Keratinocyte (primary cell): ENCODE results near the gene DISC1. TPM values are rescaled to one million over a fixed set of nuclear protein-coding genes. Genes with fewer than 3 reads are reported as not detected.

Experiments
- DNase-seq: peaks from one replicate; pipeline ENCODE4 v3.0.0-alpha.2; 2011; ENCODE audit warnings: low read depth, missing footprints, low spot score
- FAIRE-seq: peaks from 2 replicates; lab custom pipeline; 2011; peaks lifted over from hg19 to GRCh38; lab: Jason Lieb, UNC
- H2AFZ ChIP-seq: 2 replicates; pipeline ENCODE4 v1.6.0; 2012; ENCODE audit warnings: low read length, control low read depth, inconsistent platforms; ENCODE audit not compliant: control insufficient read depth
- H3K27ac ChIP-seq: 2 replicates; pipeline ENCODE4 v1.5.1; 2011; ENCODE audit warnings: low read length; ENCODE audit not compliant: control insufficient read depth, insufficient read depth
- H3K27me3 ChIP-seq: 3 replicates; pipeline ENCODE4 v1.6.0; 2011; ENCODE audit warnings: low read length; ENCODE audit not compliant: control insufficient read depth, insufficient read depth; ENCODE audit errors: extremely low read depth
- H3K36me3 ChIP-seq, 2 experiments: 2 replicates in 1 of 2; 3 replicates in 1 of 2; pipeline ENCODE4 v1.5.1; 2011; ENCODE audit warnings: low read length in 2 of 2, mild to moderate bottlenecking in 1 of 2; ENCODE audit not compliant: control insufficient read depth in 2 of 2, insufficient read depth in 2 of 2; ENCODE audit errors: extremely low read depth in 1 of 2
- H3K4me1 ChIP-seq: 3 replicates; pipeline ENCODE4 v1.5.1; 2011; ENCODE audit warnings: low read length; ENCODE audit not compliant: control insufficient read depth, insufficient read depth; ENCODE audit errors: extremely low read depth
- H3K4me2 ChIP-seq: 3 replicates; pipeline ENCODE4 v1.6.0; 2011; ENCODE audit warnings: low read depth, low read length; ENCODE audit not compliant: control insufficient read depth, insufficient read depth; ENCODE audit errors: extremely low read depth
- H3K4me3 ChIP-seq, 3 experiments: fragments of 200-600 bp in 1 of 3; sonication (generic) in 1 of 3; 2 replicates in 2 of 3; 3 replicates in 1 of 3; pipeline ENCODE4 v1.5.1; 2011 to 2016; ENCODE audit warnings: low read length in 3 of 3, mild to moderate bottlenecking in 3 of 3, control low read depth in 2 of 3, inconsistent platforms in 1 of 3, low read depth in 1 of 3, mixed read lengths in 1 of 3, mixed run types in 1 of 3, moderate library complexity in 1 of 3; ENCODE audit not compliant: control insufficient read depth in 2 of 3, insufficient read depth in 2 of 3; ENCODE audit errors: extremely low read depth in 1 of 3
- H3K79me2 ChIP-seq: 2 replicates; pipeline ENCODE4 v1.6.0; 2012; ENCODE audit warnings: low read length; ENCODE audit not compliant: control insufficient read depth, insufficient read depth
- H3K9ac ChIP-seq: 3 replicates; pipeline ENCODE4 v1.6.0; 2011; ENCODE audit warnings: low read length; ENCODE audit not compliant: control insufficient read depth, insufficient read depth; ENCODE audit errors: extremely low read depth
- H3K9me1 ChIP-seq: 3 replicates; pipeline ENCODE4 v1.6.0; 2011; ENCODE audit warnings: low read length; ENCODE audit not compliant: control insufficient read depth, insufficient read depth; ENCODE audit errors: extremely low read depth
- H3K9me3 ChIP-seq: 2 replicates; pipeline ENCODE4 v1.5.1; 2012; ENCODE audit warnings: low read depth, low read length; ENCODE audit not compliant: control insufficient read depth
- H4K20me1 ChIP-seq: 3 replicates; pipeline ENCODE4 v1.6.0; 2011; ENCODE audit warnings: low read length; ENCODE audit not compliant: control insufficient read depth, insufficient read depth; ENCODE audit errors: extremely low read depth
- EZH2 ChIP-seq: IDR thresholded peaks from one replicate; pipeline ENCODE4 v1.6.1; 2012; ENCODE audit warnings: inconsistent platforms, mild to moderate bottlenecking, low read length, moderate library complexity
- dilution Hi-C: fragments of 300-500 bp; cut with MboI; formaldehyde crosslinking; loops from one replicate; pipeline ENCODE4 v1.7.0; 2020; ENCODE audit warnings: low sequenced_read_pairs; ENCODE audit not compliant: extremely low pct_ligation_motif_present
- polyA plus RNA-seq, 5 experiments: library from polyadenylated mRNA; depleted of rRNA in 3 of 5; stranded (reverse) in 3 of 5; stranded (forward) in 1 of 5; unstranded in 1 of 5; fragments of >200 nt; gene quantifications; 1 replicate in 1 of 5; 2 replicates in 3 of 5; 3 replicates in 1 of 5; pipeline versions ENCODE4 v1.2.1 to v1.2.3, GENCODE V29; 2011 to 2012; ENCODE audit warnings: missing spikeins in 2 of 5, low read depth in 1 of 5, low replicate concordance in 1 of 5
- TF ChIP-seq, protein P1 (sequence below), 3 experiments: IDR thresholded peaks in 1 of 3; conservative IDR thresholded peaks in 1 of 3; optimal IDR thresholded peaks in 1 of 3; 2 replicates in 2 of 3; 3 replicates in 1 of 3; pipeline versions ENCODE3 to v1.5.1; 2011; ENCODE audit warnings: low read length in 3 of 3, mild to moderate bottlenecking in 3 of 3, moderate library complexity in 2 of 3, control low read depth in 1 of 3, inconsistent platforms in 1 of 3; ENCODE audit not compliant: insufficient read depth in 2 of 3; ENCODE audit errors: extremely low read depth in 1 of 3

The DISC1 gene
- polyA plus RNA-seq, 1 donor (not counting 4 experiments of a cell fraction or from before 2014, with no cell fraction given): 0.47 TPM

DNA sequence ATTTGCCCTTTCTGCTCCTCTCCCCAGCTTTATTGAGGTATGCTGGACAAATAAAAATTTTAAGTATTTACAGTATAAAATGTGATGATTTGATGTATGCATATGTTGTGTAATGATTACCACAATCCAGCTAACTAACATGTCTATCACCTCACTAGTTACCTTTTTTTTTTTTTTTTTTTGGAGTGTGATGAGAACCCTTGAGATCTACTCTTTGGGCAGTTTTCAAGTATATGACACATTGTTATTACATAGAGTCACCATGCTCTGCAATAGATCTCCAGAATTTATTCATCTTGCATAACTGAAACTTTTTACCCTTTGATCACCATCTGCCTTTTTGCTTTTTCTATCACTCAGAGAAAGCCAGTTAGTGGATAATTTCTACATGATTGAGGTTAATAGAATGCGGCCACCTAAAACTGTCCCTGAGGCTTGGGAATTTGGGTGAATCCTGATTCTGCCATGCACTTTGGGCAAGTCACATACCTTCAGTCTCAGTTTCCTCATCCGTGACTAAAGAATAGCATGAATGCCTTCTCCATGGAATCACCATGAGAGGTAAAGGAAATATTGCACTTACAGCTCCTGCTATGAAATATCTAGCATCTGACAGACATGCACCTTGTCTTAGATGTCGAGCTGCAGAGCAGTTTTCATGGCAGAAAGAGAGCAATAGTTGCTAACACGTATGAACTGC, 295.2 kb downstream of the DISC1 start:
- H2AFZ ChIP-seq: no peak overlapping the region
- no peak overlapping the region for H3K4me3 ChIP-seq
- H3K27me3 ChIP-seq: no peaks in the 10 kb centered on the region
- H3K9ac ChIP-seq: no peak overlapping the region
- no peaks in the 10 kb centered on the region for H3K9me3 ChIP-seq
- H4K20me1 ChIP-seq: no peaks in the 10 kb centered on the region
- H3K79me2 ChIP-seq: no peaks in the 10 kb centered on the region
- no peaks in the 10 kb centered on the region for H3K9me1 ChIP-seq
- DNase-seq (no peak), FAIRE-seq (no peak)
- no peak overlapping the region for H3K4me2 ChIP-seq
- TF ChIP-seq EZH2: no peak
- TF ChIP-seq, protein P1, sequence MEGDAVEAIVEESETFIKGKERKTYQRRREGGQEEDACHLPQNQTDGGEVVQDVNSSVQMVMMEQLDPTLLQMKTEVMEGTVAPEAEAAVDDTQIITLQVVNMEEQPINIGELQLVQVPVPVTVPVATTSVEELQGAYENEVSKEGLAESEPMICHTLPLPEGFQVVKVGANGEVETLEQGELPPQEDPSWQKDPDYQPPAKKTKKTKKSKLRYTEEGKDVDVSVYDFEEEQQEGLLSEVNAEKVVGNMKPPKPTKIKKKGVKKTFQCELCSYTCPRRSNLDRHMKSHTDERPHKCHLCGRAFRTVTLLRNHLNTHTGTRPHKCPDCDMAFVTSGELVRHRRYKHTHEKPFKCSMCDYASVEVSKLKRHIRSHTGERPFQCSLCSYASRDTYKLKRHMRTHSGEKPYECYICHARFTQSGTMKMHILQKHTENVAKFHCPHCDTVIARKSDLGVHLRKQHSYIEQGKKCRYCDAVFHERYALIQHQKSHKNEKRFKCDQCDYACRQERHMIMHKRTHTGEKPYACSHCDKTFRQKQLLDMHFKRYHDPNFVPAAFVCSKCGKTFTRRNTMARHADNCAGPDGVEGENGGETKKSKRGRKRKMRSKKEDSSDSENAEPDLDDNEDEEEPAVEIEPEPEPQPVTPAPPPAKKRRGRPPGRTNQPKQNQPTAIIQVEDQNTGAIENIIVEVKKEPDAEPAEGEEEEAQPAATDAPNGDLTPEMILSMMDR (optimal IDR thresholded peaks at IDR 0.05 in 1 of 3, IDR thresholded peaks at IDR 0.05 in 1 of 3, conservative IDR thresholded peaks at IDR 0.05 in 1 of 3; ENCODE audit: extremely low read depth in 1 of 3, insufficient read depth in 2 of 3, low read length in 3 of 3): no peak
- H3K36me3 ChIP-seq: no peaks in the 10 kb centered on the region
- dilution Hi-C loops: no loop called here
- H3K27ac ChIP-seq: no peak overlapping the region
- peaks cover 9% of the 10 kb centered on the region for H3K4me1 ChIP-seq

DNA sequence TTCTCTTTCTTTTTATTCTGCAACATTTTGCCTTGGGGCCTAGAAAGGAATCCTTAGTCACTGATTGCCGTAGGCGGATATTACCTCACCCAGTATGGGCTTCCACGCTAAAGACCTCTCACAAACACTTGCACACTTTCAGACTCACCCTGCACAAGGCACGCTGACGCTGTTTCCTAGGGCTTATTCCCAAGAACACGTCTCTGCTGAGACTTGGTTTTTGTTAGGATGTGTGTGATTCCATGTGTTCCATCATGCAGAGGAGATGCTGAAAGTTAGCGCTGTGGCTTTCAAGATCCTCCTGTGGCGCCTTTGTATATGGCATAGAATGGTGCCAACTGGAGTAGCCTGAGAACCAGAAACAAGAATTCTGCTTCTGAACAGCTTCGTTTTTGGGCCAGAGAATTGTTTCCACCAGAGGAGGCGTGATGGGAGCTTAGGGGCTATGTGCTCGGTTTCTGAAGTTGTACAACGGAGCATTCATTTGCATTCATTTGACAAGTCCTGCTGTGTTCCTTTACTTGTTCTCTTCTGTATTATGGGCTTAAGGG, 297.0 kb downstream of the DISC1 start:
- Histone ChIP-seq H3K4me3 (no peak overlapping the region), H3K4me1 (peaks cover 6% of the 10 kb centered on the region), H2AFZ (no peak overlapping the region), H3K9ac (no peak overlapping the region), H3K9me3 (no peaks in the 10 kb centered on the region), H3K27ac (no peak overlapping the region), H3K27me3 (no peaks in the 10 kb centered on the region), H4K20me1 (no peaks in the 10 kb centered on the region), H3K4me2 (no peak overlapping the region), H3K36me3 (no peaks in the 10 kb centered on the region), H3K9me1 (no peaks in the 10 kb centered on the region), H3K79me2 (no peaks in the 10 kb centered on the region)
- FAIRE-seq: no peak
- no peak for DNase-seq
- TF ChIP-seq EZH2: no peak
- dilution Hi-C loops: no loop called here
